Activated B cell treated with CpG ODN at 0.5 μM for 24 hours (primary cell): ENCODE measurements around the gene FUZ. TPM values are rescaled to one million over a fixed set of nuclear protein-coding genes. Genes with fewer than 3 reads are reported as not detected.

Experiments
- ATAC-seq: fragments of 200-7000 bp; cut with Tn5 transposase; one replicate; pipeline ENCODE4 v1.10.0; 2021; ENCODE audit warnings: low read depth, mild to moderate bottlenecking, moderate library complexity
- CTCF ChIA-PET: fragments of 350-600 bp; sonication (Branson Sonifier 250); formaldehyde crosslinking; loops from one replicate; lab custom pipeline; 2021; ENCODE audit warnings: antibody characterized with exemption; lab: Charles Lee
- POLR2A ChIA-PET: fragments of 350-600 bp; sonication (Branson Sonifier 250); formaldehyde crosslinking; loops from one replicate; lab custom pipeline; 2021; ENCODE audit warnings: antibody characterized with exemption; lab: Charles Lee
- DNase-seq: peaks from one replicate; pipeline ENCODE4 v3.0.0; 2022
- H3K27ac Mint-ChIP-seq: one replicate; pipeline ENCODE4 v1.8.0; 2020; ENCODE audit warnings: mixed read lengths
- H3K27me3 Mint-ChIP-seq: one replicate; pipeline ENCODE4 v1.8.0; 2021; ENCODE audit warnings: mixed read lengths
- H3K36me3 Mint-ChIP-seq: one replicate; pipeline ENCODE4 v1.8.0; 2021; ENCODE audit warnings: low read depth, mixed read lengths
- H3K4me1 Mint-ChIP-seq: one replicate; pipeline ENCODE4 v1.8.0; 2021; ENCODE audit warnings: mixed read lengths
- H3K4me3 Mint-ChIP-seq: one replicate; pipeline ENCODE4 v1.8.0; 2020; ENCODE audit warnings: mild to moderate bottlenecking, mixed read lengths
- H3K9me3 Mint-ChIP-seq: one replicate; pipeline ENCODE4 v1.8.0; 2020; ENCODE audit warnings: mixed read lengths
- intact Hi-C: fragments of 100-400 bp; cut with micrococcal nuclease; formaldehyde crosslinking; loops from one replicate; pipeline ENCODE4 v1.15.1; 2024
- total RNA-seq: library from RNA; stranded (reverse); gene quantifications from 2 replicates; pipeline ENCODE4 v1.2.3, GENCODE V29; 2022
- TF ChIP-seq, protein P1 (sequence below): fragments of 200-600 bp; IDR thresholded peaks from one replicate; pipeline ENCODE4 v1.8.0; 2022; ENCODE audit warnings: antibody characterized with exemption, mild to moderate bottlenecking

FUZ gene
- total RNA-seq, 1 donor from 2014 or later: 12.0 TPM

GRCh38 chr19:49767381-49767780 is 45.7 kb downstream of the FUZ start:
- ATAC-seq (no peak), DNase-seq (no peak)
- Mint-ChIP-seq H3K4me1 (peaks cover 31% of the 10 kb centered on the region), H3K36me3 (peaks cover 7% of the 10 kb centered on the region), H3K9me3 (no peaks in the 10 kb centered on the region), H3K27me3 (no peaks in the 10 kb centered on the region), H3K4me3 (peak overlapping the region; percentile 91), H3K27ac (peak overlapping the region; percentile 73)
- CTCF ChIA-PET: interaction anchor here (2.0 kb wide), 1 partner anchor 50 kb away, joined by 9 read pairs; no protein-coding TSS in a partner anchor
- POLR2A ChIA-PET: interaction anchor here (0.5 to 1.8 kb wide), 19 partner anchors 13 to 675 kb away, joined by 3 to 19 read pairs (median 5); partner anchors contain the start of genes AKT1S1, ATF5, FUZ and MED25
- intact Hi-C loops: loop anchor here (2.0 kb wide), 3 partner anchors 13 to 895 kb away; partner anchors contain the start of genes PPP1R15A and PRR12
- TF ChIP-seq, protein P1, sequence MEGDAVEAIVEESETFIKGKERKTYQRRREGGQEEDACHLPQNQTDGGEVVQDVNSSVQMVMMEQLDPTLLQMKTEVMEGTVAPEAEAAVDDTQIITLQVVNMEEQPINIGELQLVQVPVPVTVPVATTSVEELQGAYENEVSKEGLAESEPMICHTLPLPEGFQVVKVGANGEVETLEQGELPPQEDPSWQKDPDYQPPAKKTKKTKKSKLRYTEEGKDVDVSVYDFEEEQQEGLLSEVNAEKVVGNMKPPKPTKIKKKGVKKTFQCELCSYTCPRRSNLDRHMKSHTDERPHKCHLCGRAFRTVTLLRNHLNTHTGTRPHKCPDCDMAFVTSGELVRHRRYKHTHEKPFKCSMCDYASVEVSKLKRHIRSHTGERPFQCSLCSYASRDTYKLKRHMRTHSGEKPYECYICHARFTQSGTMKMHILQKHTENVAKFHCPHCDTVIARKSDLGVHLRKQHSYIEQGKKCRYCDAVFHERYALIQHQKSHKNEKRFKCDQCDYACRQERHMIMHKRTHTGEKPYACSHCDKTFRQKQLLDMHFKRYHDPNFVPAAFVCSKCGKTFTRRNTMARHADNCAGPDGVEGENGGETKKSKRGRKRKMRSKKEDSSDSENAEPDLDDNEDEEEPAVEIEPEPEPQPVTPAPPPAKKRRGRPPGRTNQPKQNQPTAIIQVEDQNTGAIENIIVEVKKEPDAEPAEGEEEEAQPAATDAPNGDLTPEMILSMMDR: no peak

GRCh38 chr19:49766930-49767299 is 46.2 kb downstream of the FUZ start, which contains the start of gene AP2A1:
Gene AP2A1 (plus strand): TSS chr19:49767001. CDS start chr19:49767134, 133 bp downstream.
- Mint-ChIP-seq H3K27ac (peak within 1 kb of the TSS; percentile 96), H3K9me3 (no peaks in the 10 kb centered on the region), H3K4me1 (peaks cover 31% of the 10 kb centered on the region), H3K36me3 (peaks cover 7% of the 10 kb centered on the region), H3K4me3 (peak within 1 kb of the TSS; percentile 91), H3K27me3 (no peaks in the 10 kb centered on the region)
- no peak for ATAC-seq
- POLR2A ChIA-PET: interaction anchor here (0.5 to 1.8 kb wide), 24 partner anchors 13 to 675 kb away, joined by 3 to 19 read pairs (median 4); partner anchors contain the start of genes AKT1S1, ATF5, CPT1C and FUZ
- intact Hi-C loops: loop anchor here (1.0 to 2.0 kb wide), 13 partner anchors 14 to 894 kb away; partner anchors contain the start of genes AKT1S1, ATF5, FUZ and NUP62
- TF ChIP-seq, protein P1: no peak
- CTCF ChIA-PET: interaction anchor here (2.0 kb wide), 1 partner anchor 49 kb away, joined by 9 read pairs; no protein-coding TSS in a partner anchor
- DNase-seq: no peak

DNA sequence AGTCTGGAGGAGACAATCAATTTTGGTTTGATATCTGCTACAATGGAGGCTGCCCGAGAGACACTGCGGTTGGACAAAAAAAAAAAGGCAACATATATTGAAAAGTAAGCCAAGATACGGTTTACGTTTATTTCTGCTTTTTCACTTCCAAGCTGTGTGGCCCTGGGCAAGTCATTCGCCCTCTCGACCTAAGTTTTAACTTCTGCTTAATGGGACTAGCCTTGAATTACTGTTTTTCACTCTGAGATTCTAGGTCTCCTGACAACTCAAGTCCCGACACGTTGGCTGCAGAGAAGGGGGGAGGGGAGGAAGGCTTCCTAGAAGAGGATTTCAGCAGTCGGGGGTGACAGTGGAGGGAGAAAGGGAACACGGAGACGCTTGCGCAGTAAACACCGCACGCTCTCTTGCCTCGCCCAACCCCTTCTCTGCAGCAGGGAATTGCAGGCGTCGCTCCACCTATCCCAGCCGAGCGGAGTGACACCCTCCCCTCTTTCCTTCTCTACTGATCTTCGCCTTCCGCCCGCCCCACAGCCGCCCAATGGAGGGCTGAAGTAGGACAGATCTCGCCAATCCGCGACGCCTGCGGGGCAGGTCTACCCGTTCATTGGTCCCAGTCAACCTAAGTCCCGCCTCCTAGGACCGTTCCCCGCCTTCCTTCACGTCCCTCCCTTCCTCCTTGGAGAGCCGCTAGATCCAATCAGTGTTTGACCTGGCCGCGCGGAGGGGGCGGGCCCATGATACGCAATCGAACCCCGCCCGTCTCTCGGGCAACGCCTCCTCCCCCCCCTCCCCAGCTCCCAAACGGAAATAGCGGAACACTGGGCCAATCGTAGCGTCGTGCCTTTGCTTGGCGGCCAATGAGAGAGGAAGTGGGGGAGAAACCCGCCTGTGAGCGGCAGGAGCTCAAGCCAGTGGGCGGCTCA is 46.8 kb downstream of the FUZ start:
- H3K36me3 Mint-ChIP-seq: peaks cover 7% of the 10 kb centered on the region
- H3K27ac Mint-ChIP-seq: peak overlapping the region; percentile 96
- intact Hi-C loops: loop anchor here (1.0 to 2.0 kb wide), 13 partner anchors 15 to 893 kb away; partner anchors contain the start of genes AKT1S1, ATF5, FUZ and NUP62
- CTCF ChIA-PET: interaction anchor here (2.0 kb wide), 1 partner anchor 49 kb away, joined by 9 read pairs; no protein-coding TSS in a partner anchor
- H3K27me3 Mint-ChIP-seq: no peaks in the 10 kb centered on the region
- no peaks in the 10 kb centered on the region for H3K9me3 Mint-ChIP-seq
- peak overlapping the region; percentile 88 for H3K4me3 Mint-ChIP-seq
- DNase-seq (peak; percentile 93), ATAC-seq (peak; percentile 87)
- peaks cover 33% of the 10 kb centered on the region for H3K4me1 Mint-ChIP-seq
- TF ChIP-seq, protein P1: no peak
- POLR2A ChIA-PET: interaction anchor here (0.5 to 1.8 kb wide), 25 partner anchors 13 to 674 kb away, joined by 3 to 19 read pairs (median 4); partner anchors contain the start of genes AKT1S1, ATF5, CPT1C and FUZ

DNA sequence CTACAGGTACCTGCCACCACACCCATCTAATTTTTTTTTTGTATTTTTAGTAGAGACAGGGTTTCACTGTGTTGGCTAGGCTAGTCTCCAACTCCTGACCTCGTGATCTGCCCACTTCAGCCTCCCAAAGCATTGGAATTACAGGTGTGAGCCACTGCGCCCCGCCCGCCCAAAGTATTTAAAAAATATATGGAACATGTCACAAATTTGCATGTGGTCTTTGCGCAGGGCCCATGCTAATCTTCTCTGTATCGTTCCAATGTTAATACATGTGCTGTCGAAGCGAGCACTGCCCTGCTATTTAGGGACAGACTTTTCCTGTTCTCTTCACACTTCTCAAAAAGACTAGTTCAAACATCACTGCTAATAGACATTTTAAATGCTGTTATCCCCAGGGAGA is 48.8 kb downstream of the FUZ start:
- H3K36me3 Mint-ChIP-seq: peaks cover 3% of the 10 kb centered on the region
- no peak for DNase-seq
- H3K9me3 Mint-ChIP-seq: no peaks in the 10 kb centered on the region
- CTCF ChIA-PET: no interaction called here
- no peaks in the 10 kb centered on the region for H3K27me3 Mint-ChIP-seq
- H3K4me3 Mint-ChIP-seq: no peak overlapping the region
- peaks cover 26% of the 10 kb centered on the region for H3K4me1 Mint-ChIP-seq
- POLR2A ChIA-PET: interaction anchor here (0.5 kb wide), 1 partner anchor 1036 kb away, joined by 4 read pairs; no protein-coding TSS in a partner anchor
- ATAC-seq: no peak
- intact Hi-C loops: no loop called here
- no peak overlapping the region for H3K27ac Mint-ChIP-seq
- TF ChIP-seq, protein P1: no peak
